ENCODE results near the gene ZDHHC17. TPM values are rescaled to one million over a fixed set of nuclear protein-coding genes. Genes with fewer than 3 reads are reported as not detected.

ZDHHC17 gene
- total RNA-seq, 4 donors from 2014 or later = 26.2 to 41.9 (median 38.0) TPM

DNA sequence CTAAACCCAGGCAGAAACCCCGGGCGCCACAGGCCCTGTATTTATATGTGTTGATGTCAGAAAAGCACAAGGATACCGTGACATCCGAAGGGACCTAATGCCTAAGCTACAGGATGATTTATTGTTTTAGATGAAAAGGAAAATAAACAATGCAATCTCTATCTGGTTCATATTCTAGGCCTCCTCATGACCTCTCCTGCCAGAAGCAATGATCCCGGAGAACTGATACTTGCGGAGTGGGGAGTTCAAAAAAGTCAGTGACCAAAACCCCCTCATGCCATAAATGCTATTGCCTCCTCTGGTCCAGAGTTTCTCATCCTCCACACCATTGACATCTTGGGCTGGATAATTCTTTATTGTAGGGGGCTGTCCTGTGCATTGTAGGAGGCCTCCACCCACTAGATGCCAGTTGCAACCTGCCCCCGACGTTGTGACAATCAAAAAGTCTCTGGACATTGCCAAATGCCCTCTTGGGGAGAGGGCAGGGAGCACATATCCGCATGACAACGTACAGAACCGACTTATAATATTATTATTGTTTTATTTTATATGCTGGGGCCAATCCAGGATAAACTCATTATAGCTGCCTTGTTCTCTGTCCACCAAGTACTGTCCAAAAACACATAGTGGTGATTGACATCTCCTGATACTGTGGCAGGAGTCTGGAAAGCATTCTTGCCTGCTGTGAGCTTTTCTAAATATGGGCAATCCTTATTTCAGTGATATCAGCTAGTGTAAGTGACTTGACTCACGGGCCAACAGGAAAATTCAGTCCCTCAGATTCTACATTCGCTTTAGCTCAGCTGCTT, 116.0 kb downstream of the ZDHHC17 start:
- peaks cover 13 to 47% (median 36%) of the 10 kb centered on the region in 4 donors for H3K4me1 ChIP-seq
- intact Hi-C loops (cut with DNase I) = loop anchor here (5.0 to 10.0 kb wide), 2 partner anchors 55 to 118 kb away; partner anchors contain the start of gene ZDHHC17
- H3K27ac ChIP-seq (replicated peaks in 1 of 4) = peak overlapping the region; percentile 92 to 96 (median 94)
- no peaks in the 10 kb centered on the region for H3K9me3 ChIP-seq
- no peaks in the 10 kb centered on the region for H3K27me3 ChIP-seq
- 45% methylated on average over 13 of the region's 13 CpGs for WGBS
- DNase-seq (ENCODE audit: extremely low spot score) = peak; percentile 79
- no peaks in the 10 kb centered on the region for H3K36me3 ChIP-seq
- peak overlapping the region; percentile 79 to 87 (median 82) for H3K4me3 ChIP-seq
- TF ChIP-seq POLR2A (IDR thresholded peaks at IDR 0.05; ENCODE audit: low read depth) = no peak
- TF ChIP-seq, protein P1, sequence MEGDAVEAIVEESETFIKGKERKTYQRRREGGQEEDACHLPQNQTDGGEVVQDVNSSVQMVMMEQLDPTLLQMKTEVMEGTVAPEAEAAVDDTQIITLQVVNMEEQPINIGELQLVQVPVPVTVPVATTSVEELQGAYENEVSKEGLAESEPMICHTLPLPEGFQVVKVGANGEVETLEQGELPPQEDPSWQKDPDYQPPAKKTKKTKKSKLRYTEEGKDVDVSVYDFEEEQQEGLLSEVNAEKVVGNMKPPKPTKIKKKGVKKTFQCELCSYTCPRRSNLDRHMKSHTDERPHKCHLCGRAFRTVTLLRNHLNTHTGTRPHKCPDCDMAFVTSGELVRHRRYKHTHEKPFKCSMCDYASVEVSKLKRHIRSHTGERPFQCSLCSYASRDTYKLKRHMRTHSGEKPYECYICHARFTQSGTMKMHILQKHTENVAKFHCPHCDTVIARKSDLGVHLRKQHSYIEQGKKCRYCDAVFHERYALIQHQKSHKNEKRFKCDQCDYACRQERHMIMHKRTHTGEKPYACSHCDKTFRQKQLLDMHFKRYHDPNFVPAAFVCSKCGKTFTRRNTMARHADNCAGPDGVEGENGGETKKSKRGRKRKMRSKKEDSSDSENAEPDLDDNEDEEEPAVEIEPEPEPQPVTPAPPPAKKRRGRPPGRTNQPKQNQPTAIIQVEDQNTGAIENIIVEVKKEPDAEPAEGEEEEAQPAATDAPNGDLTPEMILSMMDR (IDR thresholded peaks at IDR 0.05) = peak in 1 of 3 experiments; percentile 30

DNA sequence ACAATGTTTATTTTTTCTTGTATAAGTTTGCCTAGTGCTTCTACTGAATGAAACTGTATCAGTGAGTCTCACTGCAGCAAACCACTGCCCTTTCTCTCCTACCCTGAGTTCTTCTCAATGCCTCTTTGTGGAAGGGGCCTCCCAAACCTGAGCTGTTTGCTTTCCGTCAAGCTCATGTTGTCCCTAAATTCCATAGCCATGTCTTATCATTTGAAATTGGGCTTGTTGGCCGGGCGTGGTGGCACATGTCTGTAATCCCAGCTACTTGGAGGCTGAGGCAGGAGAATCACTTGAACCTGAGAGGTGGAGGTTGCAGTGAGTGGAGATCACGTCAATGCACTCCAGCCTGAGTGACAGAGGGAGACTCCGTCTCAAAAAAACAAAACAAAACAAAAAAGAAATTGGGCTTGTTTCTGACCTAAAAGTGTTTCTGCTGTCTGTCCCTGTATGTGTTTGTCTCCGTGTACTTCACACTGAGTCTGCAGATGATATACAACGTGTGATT, 116.7 kb downstream of the ZDHHC17 start:
- Histone ChIP-seq H3K27me3 (no peaks in the 10 kb centered on the region), H3K27ac (replicated peaks in 1 of 4) (peak overlapping the region; percentile 9 to 96 (median 92)), H3K4me3 (no peak overlapping the region), H3K4me1 (peaks cover 13 to 40% (median 30%) of the 10 kb centered on the region in 4 donors), H3K9me3 (no peaks in the 10 kb centered on the region), H3K36me3 (no peaks in the 10 kb centered on the region)
- intact Hi-C loops (cut with DNase I) = no loop called here
- 92% methylated on average over 7 of the region's 7 CpGs for WGBS
- TF ChIP-seq POLR2AphosphoS5 (IDR thresholded peaks at IDR 0.05) (no peak), EP300 (IDR thresholded peaks at IDR 0.05) (no peak), POLR2A (IDR thresholded peaks at IDR 0.05; ENCODE audit: low read depth) (no peak)
- TF ChIP-seq, protein P1 (IDR thresholded peaks at IDR 0.05) = no peak
- DNase-seq (ENCODE audit: extremely low spot score) = peak; percentile 64

DNA sequence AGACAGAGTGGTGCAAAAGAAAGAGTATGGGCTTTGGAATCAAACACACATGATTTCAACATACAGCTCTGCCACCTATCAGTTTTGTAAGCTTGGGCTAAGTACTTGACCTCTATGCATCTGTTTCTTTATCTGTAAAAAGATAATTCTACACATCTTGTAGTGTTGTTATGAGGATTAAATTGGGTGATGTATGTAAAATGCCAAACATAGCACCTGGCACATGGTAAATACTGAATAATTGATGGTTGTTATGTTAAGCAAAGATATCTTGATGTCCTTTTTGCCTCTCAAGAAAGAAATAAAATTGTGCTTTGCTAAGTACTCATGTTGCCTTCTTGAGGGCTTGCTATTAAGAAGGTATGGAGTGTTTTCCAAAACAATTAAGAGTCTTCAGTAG, 117.2 kb downstream of the ZDHHC17 start:
- TF ChIP-seq POLR2AphosphoS5 (IDR thresholded peaks at IDR 0.05) (no peak), POLR2A (IDR thresholded peaks at IDR 0.05; ENCODE audit: low read depth) (no peak), EP300 (IDR thresholded peaks at IDR 0.05) (no peak)
- TF ChIP-seq, protein P1 (IDR thresholded peaks at IDR 0.05) = no peak
- H3K27ac ChIP-seq (replicated peaks in 1 of 4) = no peak overlapping the region
- intact Hi-C loops (cut with DNase I) = no loop called here

DNA sequence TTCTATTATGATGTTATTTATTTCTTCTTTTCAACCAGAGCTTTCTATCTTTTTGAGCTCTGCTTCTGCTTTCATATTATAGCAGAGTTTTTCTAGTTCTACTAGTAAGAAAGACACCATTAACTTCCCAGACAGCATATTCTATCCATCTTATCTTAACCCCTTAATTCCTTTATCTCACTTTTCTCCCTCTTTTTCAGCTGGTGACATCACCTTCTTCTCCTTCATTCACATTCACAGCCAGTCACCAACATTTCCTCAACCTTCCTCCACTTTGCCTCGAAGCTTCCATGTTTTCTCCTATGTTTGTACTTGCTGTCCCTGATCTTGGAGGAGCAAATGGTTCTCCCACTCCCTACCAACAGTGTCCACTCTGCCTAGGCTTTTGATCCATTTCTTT, 118.5 kb downstream of the ZDHHC17 start:
- Histone ChIP-seq H3K36me3 (no peaks in the 10 kb centered on the region), H3K27ac (replicated peaks in 1 of 4) (no peak overlapping the region), H3K9me3 (no peaks in the 10 kb centered on the region), H3K4me3 (no peak overlapping the region), H3K27me3 (no peaks in the 10 kb centered on the region), H3K4me1 (peaks cover 10 to 22% (median 16%) of the 10 kb centered on the region in 4 donors)
- WGBS = 95% methylated on average over 1 of the region's 1 CpG
- intact Hi-C loops (cut with DNase I) = no loop called here
- DNase-seq (ENCODE audit: extremely low spot score) = no peak
- TF ChIP-seq EP300 (IDR thresholded peaks at IDR 0.05) (no peak), POLR2A (IDR thresholded peaks at IDR 0.05; ENCODE audit: low read depth) (no peak), POLR2AphosphoS5 (IDR thresholded peaks at IDR 0.05) (no peak)
- TF ChIP-seq, protein P1 (IDR thresholded peaks at IDR 0.05) = no peak

More for the DNA sequence above, 117.2 kb downstream of the ZDHHC17 start:
- no peaks in the 10 kb centered on the region for H3K9me3 ChIP-seq
- H3K4me1 ChIP-seq = peaks cover 13 to 34% (median 25%) of the 10 kb centered on the region in 4 donors
- H3K27me3 ChIP-seq = no peaks in the 10 kb centered on the region
- no peak for DNase-seq (ENCODE audit: extremely low spot score)
- H3K36me3 ChIP-seq = no peaks in the 10 kb centered on the region
- no peak overlapping the region for H3K4me3 ChIP-seq

Measured in esophagus muscularis mucosa (tissue), 4 donors.